Stimulated activated CD4-positive, alpha-beta T cell treated with anti-CD3 and anti-CD28 coated beads, Interleukin-1b, Interleukin-23, amount 100 ng/mL, for 1 hour (primary cell): ENCODE results near the gene NTRK2.
"Not testable (repeated sequence)": the region's sequence is repeated elsewhere in the genome, so short reads cannot be mapped to it uniquely, and the experiment has no call there.

Experiments
- DNase-seq, 2 donors: peaks; one replicate each; pipeline ENCODE4 v3.0.0-alpha.2; 2020; ENCODE audit warnings: low read depth in 2 of 2

NTRK2 gene

DNA sequence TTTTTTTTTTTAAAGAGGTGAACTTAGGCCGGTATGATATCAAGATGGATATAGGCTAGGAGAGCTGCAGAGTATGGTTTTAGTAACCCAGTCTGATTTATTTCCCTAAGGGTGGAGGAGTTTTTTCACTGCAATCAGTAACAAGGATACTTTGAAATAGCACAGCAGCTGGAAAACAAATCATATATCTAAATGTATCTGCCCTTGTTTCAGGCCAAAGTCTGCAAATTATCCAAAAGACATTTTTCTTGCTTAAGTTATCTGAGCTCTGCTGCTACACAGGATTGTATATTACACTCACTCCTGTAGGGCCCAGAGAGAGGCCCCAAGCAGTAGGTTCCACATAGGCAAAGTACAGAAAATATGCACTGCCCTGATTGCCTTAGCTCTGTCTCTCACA, 222.4 kb downstream of the NTRK2 start:
- no peak for DNase-seq

DNA sequence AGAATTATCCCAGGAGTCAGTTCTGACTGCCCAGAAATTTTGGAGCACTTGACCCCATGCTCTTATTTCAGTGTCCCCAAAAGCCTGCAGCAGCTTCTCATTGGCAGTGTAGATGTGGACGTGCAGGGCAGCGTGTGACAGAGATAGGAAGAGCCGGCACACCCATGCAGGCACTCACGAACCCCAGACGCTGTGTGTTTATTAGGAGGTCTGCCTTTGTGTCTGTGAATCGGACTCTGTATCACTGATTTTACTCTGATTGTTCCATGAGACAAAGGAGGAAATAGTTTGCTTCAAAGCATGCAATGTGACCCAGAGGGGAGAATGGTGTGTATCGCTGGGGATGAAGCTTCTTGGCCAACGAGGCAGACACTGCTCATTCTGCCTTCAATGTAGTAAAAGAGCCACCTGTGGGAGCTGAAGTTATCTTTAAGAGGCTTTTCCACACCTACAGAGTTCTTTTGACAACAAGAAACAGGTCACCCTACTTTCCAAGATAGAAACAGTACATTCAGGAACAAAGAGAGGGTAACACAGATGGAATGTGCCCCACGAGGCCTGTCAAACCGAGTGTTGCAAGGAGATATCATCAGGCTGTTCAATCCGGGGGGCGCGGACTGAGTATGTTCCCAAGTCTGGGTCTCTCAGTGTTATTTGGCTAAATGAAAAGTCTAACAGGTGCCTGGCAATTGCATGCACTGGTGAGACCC, 224.0 kb downstream of the NTRK2 start:
- no peak for DNase-seq

DNA sequence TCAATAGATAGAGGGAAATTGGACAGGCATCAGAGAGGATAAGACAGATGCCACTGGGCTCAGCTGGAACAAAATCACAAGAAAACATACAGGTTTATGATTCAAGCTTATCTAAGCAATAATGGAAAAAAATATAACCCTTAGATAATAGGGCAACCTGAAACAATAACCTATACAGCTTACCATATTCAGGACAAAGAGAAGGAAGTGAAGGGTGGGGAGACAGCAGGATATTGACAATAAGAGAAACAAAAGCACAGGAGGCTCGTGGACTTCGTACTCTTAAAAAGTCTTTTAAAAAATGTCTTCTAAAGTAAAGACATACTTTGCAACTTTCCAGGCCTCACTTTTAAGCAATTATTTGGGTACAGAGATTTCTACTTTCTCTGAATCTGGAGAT, 225.3 kb downstream of the NTRK2 start:
- no peak for DNase-seq

DNA sequence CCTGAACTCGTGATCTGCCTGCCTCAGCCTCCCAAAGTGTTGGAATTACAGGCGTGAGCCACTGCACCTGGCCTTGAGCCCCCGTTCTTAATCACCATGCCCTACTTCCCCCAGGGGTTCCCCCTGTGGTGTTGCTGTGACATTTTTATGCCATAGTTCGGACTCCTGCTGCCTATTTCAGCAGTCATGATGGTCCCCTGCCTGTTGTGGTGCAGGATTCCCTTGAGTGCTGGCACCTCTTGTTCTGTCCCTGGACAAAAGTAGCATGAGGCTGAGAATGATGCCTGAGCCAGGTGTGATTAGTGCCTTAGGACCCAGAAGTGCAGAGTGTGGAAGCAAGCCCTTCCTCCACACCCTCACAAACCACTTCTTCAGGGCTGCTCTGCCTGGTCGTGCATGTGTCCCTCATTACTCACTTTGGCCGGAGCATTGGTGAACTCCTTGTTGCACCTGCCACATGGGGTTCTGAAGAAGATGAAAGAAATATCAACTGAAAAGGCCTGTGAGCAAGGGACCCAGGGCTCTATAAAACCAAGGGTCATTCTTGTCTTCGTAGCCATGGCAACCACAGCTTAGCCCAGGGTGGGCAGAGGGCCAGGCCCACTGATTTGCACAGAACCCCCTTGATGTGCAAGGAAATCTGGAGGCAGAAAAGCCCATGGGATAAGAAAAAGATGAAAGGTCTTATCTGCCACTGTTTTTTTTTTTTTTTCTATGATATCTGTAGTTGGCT, 228.0 kb downstream of the NTRK2 start:
- DNase-seq, result no peak

DNA sequence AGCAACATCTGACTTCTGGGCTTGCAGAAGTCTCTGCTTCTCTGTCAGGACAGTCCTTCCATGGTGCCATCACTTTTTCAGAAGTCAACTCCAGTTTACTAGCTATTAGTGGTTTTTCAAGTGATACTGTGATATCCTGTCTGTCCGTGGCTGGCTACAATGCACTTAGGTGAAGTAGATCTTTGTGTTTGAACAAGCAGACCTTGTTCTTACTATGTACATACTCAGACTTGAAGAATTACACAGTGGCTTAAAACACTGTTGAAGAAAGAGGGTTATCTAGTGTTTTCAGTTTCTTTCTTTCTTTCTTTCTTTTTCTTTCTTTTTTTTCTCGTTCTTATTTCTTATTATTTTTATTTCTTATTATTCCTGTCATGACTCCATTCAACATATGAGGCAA, 228.7 kb downstream of the NTRK2 start:
- no peak for DNase-seq

DNA sequence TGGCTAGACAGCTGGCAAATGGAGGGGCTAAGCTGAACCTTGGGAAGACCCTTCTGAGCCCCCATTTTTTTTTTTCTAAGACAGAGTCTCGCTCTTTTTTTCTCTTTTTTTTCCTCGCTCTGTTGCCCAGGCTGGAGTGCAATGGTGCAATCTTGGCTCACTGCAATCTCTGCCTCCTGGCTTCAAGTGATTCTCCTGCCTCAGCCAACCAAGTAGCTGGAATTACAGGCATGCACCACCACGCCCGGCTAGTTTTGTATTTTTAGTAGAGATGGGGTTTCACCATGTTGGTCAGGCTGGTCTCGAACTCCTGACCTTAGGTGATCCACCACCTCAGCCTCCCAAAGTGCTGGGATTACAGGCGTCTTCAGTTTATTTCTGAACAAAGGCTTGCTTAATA, 229.1 kb downstream of the NTRK2 start:
- not testable (repeated sequence) for DNase-seq

DNA sequence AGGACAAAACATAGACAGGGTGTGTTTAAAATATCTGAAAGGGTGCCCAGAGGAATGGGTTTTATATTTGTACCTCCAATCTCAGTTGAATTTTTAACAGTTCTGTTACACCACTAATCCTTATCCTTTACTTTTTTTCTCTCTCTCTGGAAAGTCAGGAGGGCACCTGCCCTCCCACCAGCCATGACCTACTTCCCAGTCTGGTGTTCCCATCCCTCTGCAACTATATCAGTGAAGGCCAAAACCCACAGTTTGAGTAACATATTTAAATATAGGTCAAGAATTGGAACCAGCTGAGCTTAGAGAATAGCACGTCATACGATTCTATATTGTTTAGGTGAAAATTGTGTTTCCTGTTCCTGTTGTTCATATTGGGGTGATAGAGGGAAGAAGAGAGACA, 229.8 kb downstream of the NTRK2 start:
- DNase-seq, result no peak

DNA sequence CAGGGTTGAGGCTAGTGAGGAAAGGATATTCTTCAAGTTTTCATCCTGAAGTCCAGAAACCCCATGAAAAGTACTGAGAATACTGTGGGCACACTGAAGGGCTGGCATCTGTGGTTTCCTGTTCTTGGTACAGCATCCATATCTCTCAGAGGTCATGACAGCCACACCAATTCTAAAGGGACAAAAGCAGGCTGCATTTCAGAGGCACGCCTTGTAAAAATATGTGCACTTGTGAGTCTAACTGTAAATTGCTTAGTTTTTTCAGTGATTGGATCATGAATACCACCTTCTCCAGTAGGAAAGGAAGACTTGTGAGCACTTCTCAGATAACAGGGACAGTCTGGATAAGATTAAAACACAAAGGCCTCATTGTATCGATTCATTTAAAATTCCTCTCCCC, 230.9 kb downstream of the NTRK2 start:
- no peak for DNase-seq

DNA sequence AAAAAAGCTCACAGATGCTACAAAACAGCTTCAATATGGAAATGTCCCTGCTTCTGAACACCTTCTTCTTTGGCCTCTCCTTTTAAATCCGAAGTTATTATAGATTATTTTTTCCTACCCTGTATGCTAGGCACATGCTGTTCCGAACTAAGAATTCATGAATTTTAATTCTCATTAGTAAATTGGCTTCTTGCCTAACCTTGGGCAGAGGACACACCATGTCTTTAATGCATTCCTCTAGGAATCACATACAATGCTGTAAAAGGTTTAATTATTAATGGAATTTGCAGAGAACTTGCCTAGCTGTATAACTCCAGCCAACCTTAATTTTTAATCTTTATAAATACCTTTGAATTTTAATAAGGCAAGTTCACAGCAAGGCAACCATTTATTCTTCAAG, 234.4 kb downstream of the NTRK2 start:
- DNase-seq, result no peak

DNA sequence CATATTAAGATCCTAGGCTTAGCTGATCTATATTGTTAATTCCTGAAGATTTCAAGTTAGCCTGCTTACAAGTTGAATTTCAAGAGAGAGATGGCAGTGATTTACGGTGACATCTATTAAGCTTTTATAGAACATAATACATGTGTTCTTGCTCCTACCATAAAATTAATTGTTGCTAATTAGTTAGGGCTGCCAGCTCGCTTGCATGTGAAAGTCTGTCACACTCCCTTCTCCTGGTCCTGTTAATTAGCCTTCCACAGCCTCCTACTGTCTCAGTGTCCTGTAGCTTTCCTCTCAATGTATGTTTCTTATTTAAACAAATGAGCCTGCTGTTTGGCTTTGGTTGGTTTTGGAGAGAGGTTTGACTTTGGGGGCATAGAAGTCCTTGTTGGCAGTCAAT, 247.2 kb downstream of the NTRK2 start:
- no peak for DNase-seq

DNA sequence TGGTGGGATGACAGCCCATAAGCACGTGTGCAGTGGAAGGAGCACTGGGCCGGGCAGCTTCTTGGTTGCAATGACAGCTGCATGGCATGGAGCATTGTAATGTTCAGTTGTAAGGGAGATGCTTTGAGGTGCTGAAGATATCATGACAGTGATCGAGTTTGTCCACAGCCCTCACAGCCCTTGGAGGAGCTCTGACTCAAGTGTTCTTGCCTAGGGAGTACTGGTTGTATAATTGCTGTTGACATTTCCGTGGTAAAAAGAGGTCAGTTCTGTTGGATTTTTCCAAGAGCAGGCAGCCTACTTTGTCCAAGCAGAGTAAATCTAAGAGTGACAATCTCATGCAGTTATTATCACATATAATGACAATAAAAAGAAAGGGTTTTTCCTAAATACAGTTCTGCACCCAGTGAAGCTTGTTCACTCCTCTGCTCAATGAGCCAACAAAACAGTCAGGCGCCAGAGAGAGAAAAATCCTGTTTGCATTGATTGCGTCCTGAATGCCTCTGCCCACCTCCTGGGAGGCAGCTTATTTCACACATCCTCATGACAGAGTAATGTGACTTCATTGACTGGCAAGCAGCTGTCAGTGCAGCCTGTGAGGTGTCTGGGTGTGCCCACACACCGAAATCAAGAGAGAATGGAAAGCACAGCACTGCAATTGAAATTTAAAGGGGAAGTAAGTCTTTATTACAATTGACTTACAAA, 248.0 kb downstream of the NTRK2 start:
- DNase-seq, result no peak

DNA sequence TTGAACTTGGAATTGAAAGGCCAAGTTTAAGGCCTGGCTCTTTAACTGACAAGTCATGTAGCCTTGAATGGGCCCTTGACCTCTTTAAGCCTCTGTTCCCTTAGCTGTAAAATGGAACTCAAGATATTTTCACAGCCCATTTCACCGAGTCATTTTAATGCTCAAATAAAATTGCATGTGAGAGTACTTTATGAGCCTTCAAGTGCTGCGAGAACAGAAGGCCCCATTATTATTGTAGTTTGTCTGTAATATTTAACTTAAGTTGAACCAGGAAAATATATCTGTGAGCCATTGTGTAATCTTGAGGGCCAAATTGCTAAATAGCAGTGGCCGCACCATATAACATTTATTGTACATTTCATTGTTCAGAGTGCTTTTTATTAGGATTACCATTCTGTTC, 249.9 kb downstream of the NTRK2 start:
- DNase-seq, result no peak

DNA sequence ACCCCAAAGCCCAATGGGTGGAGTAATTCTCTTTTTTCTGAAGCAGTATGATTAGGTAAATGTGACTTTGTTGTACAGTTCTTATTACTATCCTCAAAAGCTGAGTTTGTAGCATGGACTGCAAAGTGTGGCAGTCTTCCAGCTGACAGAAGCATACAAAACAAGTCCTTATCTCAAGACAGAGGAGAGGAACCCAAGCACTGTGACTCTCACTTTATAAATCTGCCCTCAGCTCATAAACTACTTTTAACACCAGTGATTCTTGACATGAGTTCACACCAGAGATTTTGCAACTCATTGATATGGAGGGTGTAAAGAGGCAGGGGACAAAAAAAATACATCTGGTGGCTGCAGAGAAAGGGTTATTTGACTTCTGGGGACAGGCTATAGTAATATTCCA, 251.6 kb downstream of the NTRK2 start:
- no peak for DNase-seq

DNA sequence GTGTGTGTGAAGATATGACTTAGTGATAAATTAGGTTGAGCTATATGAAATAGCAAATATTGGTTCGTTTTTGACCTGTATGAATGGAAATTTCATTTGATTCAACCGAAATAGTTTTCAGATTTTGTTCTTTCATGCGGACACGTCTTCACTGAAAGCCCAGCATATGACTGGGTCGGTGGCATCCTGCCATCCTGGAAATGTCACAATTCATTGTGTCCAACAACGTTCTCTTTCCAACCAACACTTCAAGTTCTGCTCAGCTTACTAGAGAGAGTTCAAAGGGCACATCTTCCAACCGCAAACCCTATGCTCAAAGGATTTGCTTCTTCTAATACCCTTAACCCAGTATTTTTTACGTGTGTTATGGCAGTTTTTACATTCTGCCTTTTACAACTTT, 252.5 kb downstream of the NTRK2 start:
- no peak for DNase-seq

DNA sequence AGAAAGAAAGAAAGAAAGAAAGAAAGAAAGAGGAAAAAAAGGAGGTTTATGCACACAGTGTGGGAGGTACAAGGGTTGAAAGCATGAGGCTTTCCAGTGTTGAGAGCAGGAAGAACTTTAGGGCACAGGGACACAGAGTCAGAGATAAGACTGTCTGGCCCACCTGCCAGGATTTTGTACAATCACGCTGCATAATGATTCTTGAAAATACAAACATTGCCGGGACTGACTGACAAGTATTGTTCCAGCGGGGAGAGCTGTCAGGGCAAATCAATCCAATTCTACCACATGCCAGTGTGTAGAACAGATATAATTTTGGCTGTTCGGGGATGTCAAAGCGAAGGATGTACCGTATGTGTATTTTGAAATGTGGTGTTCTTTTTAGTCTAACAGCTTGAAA, 254.7 kb downstream of the NTRK2 start:
- DNase-seq, result no peak

DNA sequence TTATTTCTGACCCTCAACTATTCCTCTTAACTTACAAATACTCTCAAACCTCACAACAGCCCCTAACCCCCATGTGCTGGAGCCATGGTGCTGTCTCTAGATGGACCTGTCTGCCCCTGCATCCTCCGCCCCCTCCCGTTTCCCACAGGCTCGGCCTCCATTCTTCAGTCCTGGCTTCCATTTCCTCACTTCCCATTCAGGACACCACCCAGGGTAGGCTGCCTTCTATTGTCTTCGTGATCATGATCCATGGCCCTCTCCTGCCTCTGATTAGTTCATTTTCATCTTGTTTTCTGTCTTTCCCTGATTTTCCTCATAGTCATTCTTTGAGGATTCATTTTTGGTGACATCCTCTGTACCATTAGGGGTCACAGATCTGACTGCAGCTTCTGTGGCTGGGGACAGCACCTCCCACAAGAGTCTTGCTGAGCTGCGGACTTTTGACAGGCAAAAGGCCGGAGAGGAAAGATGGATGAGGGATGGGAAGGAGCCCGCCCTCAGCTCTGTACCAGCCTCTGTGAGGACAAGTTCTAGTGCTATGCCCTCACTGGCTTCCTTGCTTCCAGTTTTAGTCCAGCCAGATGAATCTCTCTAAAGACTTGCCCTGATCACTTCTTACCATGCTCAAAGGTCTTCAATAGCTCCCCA, 255.8 kb downstream of the NTRK2 start:
- DNase-seq, result no peak

DNA sequence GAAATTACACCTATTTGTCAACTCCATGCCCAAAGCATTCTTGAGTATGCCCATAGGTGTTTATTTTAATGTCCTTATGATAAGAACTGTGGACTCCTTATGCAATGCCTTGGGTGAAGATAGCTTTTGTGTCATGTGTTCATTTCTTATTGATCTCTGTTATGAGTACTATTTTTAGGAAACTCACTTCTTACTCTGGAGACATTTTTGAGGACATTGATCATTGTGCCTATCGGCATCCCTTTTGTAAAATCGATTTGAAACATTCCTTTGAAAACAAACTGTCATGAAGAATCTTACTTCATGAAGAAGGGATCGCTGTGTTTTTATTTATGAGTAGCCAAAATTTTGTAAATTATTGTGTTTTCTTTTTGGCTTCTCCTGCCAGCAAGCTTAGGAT, 257.3 kb downstream of the NTRK2 start:
- DNase-seq, result no peak

DNA sequence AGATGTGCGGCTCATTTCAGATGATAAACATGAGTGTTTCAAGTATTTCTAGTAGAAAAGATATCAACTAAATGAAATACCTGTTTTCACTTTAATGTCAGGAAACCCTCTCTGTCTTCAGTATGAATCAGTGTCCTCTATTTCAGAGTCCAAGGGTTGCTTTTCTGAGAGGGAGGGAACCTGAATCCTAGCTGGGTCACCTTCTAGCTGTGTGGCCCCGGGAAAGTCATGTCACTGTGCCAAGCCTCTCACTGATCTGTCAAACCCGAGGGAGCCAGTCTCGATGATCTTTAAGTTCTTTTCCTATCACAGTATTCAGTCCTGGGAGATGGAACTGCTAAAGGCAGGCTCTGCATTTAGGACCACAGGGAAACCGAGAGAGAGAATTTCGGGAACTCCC, 258.9 kb downstream of the NTRK2 start:
- DNase-seq, result no peak

DNA sequence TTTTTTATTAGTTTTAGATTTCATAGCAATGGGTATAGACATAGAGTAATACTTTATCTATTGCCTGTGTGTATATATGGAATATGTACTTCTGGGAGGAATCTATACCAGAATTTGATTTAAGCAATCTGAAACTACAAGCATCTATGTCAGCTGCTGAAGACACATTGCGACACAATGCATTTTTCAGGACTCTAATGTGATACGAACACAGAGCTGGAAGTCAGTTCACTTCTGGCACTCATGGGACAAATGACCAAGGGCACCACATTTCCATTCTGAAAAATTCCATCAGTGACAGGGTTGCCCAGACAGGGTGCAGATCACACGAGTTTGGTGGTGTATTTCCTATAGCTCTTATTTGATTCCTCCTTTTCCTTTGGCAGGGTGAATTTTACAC, 259.5 kb downstream of the NTRK2 start:
- DNase-seq, result no peak

DNA sequence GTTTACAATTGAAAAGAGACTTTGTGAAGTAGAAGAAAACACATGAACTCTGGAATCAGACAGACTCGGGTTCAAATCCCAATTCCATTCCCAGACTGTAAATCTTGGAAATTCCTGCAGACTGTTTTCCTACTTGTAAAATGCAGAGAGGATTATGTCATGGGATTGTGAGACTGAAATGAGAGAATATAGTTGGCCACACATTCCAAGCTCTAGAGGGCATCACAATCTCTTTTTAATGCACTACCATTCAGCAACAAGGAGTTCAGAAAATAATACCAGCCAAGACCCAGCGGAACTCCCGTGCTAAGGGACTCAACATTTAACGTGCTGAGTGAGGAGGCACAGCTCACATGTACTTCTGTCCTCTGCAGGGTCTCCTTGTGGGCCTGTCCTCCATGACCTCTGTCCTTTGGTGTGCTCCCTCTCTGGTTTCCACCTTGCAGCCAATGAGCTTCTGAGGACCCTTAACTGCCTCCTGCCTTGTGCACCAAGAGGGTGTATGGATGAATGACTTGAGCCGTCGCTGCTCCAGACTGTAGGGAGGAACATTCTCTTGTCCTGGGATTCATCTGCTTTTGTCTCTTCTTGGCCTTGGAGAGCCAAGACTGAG, 263.5 kb downstream of the NTRK2 start:
- no peak for DNase-seq

DNA sequence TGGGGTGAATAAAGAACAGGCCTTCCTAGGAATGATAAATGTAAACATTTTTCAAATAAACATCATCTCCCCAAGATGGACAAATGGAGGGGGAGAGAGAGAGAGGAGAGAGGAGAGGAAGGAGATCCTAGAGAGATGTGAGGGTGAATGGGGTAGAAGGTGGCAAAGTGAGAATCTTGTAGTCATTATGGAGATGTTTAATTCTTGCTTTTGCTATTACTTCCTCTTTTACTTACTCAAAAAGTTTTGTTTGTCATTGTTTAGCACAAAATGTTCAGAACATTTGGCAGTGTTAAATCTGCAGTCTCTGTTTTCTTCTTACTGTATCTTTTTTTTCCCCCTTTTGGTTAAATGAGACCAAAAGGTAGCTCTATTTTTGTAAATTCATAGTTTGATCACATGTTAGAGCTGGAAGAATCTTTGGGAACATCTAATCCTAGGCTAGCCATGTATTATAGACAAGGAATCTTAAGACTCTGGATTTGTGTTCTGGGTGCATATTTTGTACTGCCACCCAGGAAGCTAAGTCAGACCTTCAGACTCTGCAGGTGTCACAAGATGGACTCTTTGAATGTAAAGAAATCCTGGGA, 266.1 kb downstream of the NTRK2 start:
- DNase-seq, result no peak

DNA sequence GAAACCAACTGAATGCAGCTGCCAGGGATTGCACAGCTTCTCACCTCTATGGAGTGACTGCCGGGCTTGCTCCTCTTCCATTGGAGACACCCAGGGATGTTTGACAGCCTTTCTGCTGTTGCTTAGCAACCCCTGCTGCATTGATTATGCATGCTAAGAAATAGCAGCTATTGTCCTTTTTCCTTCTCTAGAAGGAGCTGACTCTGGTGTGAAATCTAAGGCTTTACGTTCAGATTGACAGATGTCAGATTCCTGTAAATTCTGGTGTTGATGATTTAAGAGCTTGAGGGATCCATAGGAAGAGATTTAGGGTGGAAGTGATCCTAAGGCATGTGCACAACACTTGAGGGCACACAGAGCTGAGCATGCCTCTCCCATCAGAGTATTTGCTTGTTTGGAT, 267.7 kb downstream of the NTRK2 start:
- no peak for DNase-seq
